GM12878 (cell line): Measurements from ENCODE around the gene DNAJB6. TPM values are rescaled to one million over a fixed set of nuclear protein-coding genes. Genes with fewer than 3 reads are reported as not detected.

Experiments
- ATAC-seq: fragments of 200-7000 bp; cut with Tn5 transposase; 3 replicates; pipeline ENCODE4 v1.9.1; 2020; ENCODE audit warnings: mild to moderate bottlenecking, moderate library complexity
- BruUV-seq: library from RNA; stranded (reverse); fragments of 400-500 nt; replicated peaks from 2 replicates; lab custom pipeline; 2021; lab: Mats Ljungman, UMichigan
- CTCF ChIA-PET: fragments of 300-600 bp; sonication (Branson Sonifier 250); formaldehyde crosslinking; extraction: SDS; loops from one replicate; lab custom pipeline; 2021; ENCODE audit warnings: inconsistent platforms; lab: Yijun Ruan, JAX
- POLR2A ChIA-PET: fragments of 350-600 bp; formaldehyde crosslinking; extraction: SDS; loops from one replicate; lab custom pipeline; 2021; ENCODE audit warnings: inconsistent platforms; lab: Charles Lee
- RAD21 ChIA-PET: fragments of 300-600 bp; sonication (Branson Sonifier 250); formaldehyde crosslinking; loops from one replicate; lab custom pipeline; 2023; ENCODE audit warnings: antibody characterized with exemption; ENCODE audit not compliant: unreplicated experiment; lab: Charles Lee
- SMC1A ChIA-PET: fragments of 300-600 bp; sonication (Branson Sonifier 250); formaldehyde crosslinking; loops from one replicate; lab custom pipeline; 2023; ENCODE audit not compliant: unreplicated experiment, uncharacterized antibody; lab: Charles Lee
- DNase-seq: peaks from one replicate; pipeline ENCODE4 v3.0.0-alpha.2; 2011; ENCODE audit warnings: low read depth, low spot score
- FAIRE-seq: peaks from 3 replicates; lab custom pipeline; 2011; peaks lifted over from hg19 to GRCh38; lab: Jason Lieb, UNC
- H2AFZ ChIP-seq: 2 replicates; pipeline ENCODE4 v1.6.0; 2011; ENCODE audit warnings: low read depth, low read length, control low read depth; ENCODE audit not compliant: control insufficient read depth
- H3K27ac ChIP-seq: 2 replicates; pipeline ENCODE4 v1.5.1; 2011; ENCODE audit warnings: control low read depth; ENCODE audit not compliant: control insufficient read depth, insufficient read depth
- H3K27me3 ChIP-seq, 2 experiments: replicated peaks in 1 of 2; 2 replicates each; pipeline versions ENCODE4 v1.6.0 to v1.6.1; 2011; ENCODE audit warnings: low read length in 1 of 2; ENCODE audit not compliant: control insufficient read depth in 2 of 2, insufficient read depth in 2 of 2
- H3K36me3 ChIP-seq, 2 experiments: 2 replicates each; pipeline ENCODE4 v1.5.1; 2011; ENCODE audit warnings: low read length in 1 of 2; ENCODE audit not compliant: control insufficient read depth in 2 of 2, insufficient read depth in 2 of 2
- H3K4me1 ChIP-seq: 2 replicates; pipeline ENCODE4 v1.6.1; 2011; ENCODE audit warnings: mild to moderate bottlenecking, low read length, moderate library complexity, mixed read lengths; ENCODE audit not compliant: control insufficient read depth, insufficient read depth
- H3K4me2 ChIP-seq: 2 replicates; pipeline ENCODE4 v1.6.0; 2011; ENCODE audit warnings: control low read depth; ENCODE audit not compliant: control insufficient read depth, insufficient read depth
- H3K4me3 ChIP-seq: fragments of 200-600 bp; sonication (generic); 2 replicates; pipeline ENCODE4 v1.5.1; 2016
- H3K79me2 ChIP-seq: 2 replicates; pipeline ENCODE4 v1.6.0; 2011; ENCODE audit warnings: low read length; ENCODE audit not compliant: control insufficient read depth, insufficient read depth
- H3K9ac ChIP-seq: 2 replicates; pipeline ENCODE4 v1.8.0; 2011; ENCODE audit warnings: low read length, control low read depth, mixed read lengths; ENCODE audit not compliant: control insufficient read depth, insufficient read depth
- H3K9me3 ChIP-seq: replicated peaks from 3 replicates; pipeline ENCODE4 v1.5.1; 2011; ENCODE audit warnings: mild to moderate bottlenecking, low read length; ENCODE audit not compliant: control insufficient read depth, insufficient read depth
- H4K20me1 ChIP-seq: 2 replicates; pipeline ENCODE4 v1.6.0; 2011; ENCODE audit not compliant: control insufficient read depth, insufficient read depth
- ATF2 ChIP-seq: IDR thresholded peaks from 2 replicates; pipeline ENCODE4 v1.6.1; 2012; ENCODE audit warnings: low read length, inconsistent platforms
- BCL11A ChIP-seq: IDR thresholded peaks from 2 replicates; pipeline ENCODE4 v1.6.1; 2011; ENCODE audit warnings: low read depth, low read length
- BMI1 ChIP-seq: fragments of 450-650 bp; IDR thresholded peaks from 2 replicates; pipeline ENCODE4 v1.6.1; 2016; ENCODE audit warnings: mild to moderate bottlenecking, moderate library complexity, borderline replicate concordance
- NKRF ChIP-seq: fragments of 450-650 bp; conservative IDR thresholded peaks from 2 replicates; pipeline ENCODE4 v1.6.1; 2017; ENCODE audit warnings: mild to moderate bottlenecking, moderate library complexity
- RUNX3 ChIP-seq: IDR thresholded peaks from 2 replicates; pipeline ENCODE4 v1.6.1; 2012; ENCODE audit warnings: low read length, inconsistent platforms
- WGBS: methylation state at CpG from one replicate; pipeline ENCODE4 v1.1.6; 2016; ENCODE audit warnings: low lambda C conversion rate; ENCODE audit not compliant: insufficient replicate concordance, insufficient coverage; ENCODE audit errors: missing lambda C conversion rate; 5-methylcytosine and 5-hydroxymethylcytosine counted together
- in situ Hi-C: fragments of 300-500 bp; cut with MboI; formaldehyde crosslinking; loops from 9 replicates; pipeline ENCODE4 v1.14.3; 2018; ENCODE audit warnings: mixed read lengths
- intact Hi-C: fragments of 100-400 bp; cut with micrococcal nuclease; formaldehyde crosslinking; loops from one replicate; pipeline ENCODE4 v1.14.2; 2022; ENCODE audit not compliant: unreplicated experiment
- polyA plus RNA-seq, 11 experiments: library from polyadenylated mRNA; depleted of rRNA in 4 of 11; unstranded in 6 of 11; stranded (reverse) in 5 of 11; fragments of >200 nt; fragmentation: Nextera tagmentation in 4 of 11; fragmentation: Illumina TruSeq in 1 of 11; extraction: Ambion mirVana in 4 of 11; extraction: Trizol in 1 of 11; gene quantifications; 1 replicate in 1 of 11; 2 replicates in 10 of 11; pipeline versions ENCODE4 v1.2.1 to v1.2.3, GENCODE V29; 2011 to 2016; ENCODE audit warnings: inconsistent platforms in 2 of 11, missing spikeins in 2 of 11, low read depth in 1 of 11
- total RNA-seq, 4 experiments: library from RNA; depleted of rRNA in 3 of 4; stranded (reverse); fragments of >200 nt in 3 of 4; fragmentation: Illumina TruSeq in 1 of 4; extraction: Trizol in 1 of 4; gene quantifications; 2 replicates each; pipeline versions ENCODE4 v1.2.1 to v1.2.3, GENCODE V29; 2013 to 2021
- TF ChIP-seq, protein P1 (sequence below): fragments of 450-650 bp; IDR thresholded peaks from 2 replicates; pipeline ENCODE4 v1.6.1; 2016; ENCODE audit warnings: mild to moderate bottlenecking, moderate library complexity, borderline replicate concordance

The DNAJB6 gene
- total and polyA plus RNA-seq, 10 of the 15 experiments (the other 5 are each of a cell fraction or from before 2014, with no cell fraction given): 34.5 to 117 (median 53.1) TPM

DNA sequence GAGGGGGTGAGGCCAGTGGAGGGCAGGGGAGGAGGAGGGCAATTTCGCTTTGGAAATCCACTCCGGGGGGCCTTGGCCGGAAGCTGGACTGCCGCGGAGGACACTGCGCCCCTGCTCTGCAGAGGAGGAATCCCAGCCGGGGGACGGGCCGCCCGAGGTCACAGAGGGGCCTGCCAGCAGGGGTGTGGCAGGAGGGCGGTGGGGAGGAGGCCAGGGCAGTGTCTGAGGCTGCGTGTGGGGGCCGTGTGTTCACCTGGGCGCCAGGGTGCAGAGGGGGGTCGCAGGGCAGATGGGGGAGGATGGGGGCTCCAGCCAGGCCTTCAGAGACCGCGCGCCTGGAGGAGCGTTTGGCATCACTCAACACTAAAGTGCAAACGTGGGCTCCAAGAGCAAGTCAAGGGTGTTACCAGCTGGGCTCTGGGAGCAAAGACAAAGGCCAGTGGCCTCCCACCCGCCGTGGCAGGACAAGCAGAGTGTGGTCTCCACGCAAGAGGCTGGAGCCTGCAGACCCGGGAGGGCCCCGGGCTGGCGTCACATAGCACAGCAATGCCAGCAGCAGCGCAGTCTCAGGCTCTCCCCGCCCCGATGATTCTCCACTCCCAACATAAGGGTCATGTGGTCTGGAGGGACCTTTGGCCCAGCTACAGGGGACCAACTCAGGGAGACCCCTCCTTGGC is 45.3 kb upstream of the DNAJB6 start:
- in situ Hi-C loops: no loop called here
- no peak for TF ChIP-seq BMI1
- TF ChIP-seq, protein P1, sequence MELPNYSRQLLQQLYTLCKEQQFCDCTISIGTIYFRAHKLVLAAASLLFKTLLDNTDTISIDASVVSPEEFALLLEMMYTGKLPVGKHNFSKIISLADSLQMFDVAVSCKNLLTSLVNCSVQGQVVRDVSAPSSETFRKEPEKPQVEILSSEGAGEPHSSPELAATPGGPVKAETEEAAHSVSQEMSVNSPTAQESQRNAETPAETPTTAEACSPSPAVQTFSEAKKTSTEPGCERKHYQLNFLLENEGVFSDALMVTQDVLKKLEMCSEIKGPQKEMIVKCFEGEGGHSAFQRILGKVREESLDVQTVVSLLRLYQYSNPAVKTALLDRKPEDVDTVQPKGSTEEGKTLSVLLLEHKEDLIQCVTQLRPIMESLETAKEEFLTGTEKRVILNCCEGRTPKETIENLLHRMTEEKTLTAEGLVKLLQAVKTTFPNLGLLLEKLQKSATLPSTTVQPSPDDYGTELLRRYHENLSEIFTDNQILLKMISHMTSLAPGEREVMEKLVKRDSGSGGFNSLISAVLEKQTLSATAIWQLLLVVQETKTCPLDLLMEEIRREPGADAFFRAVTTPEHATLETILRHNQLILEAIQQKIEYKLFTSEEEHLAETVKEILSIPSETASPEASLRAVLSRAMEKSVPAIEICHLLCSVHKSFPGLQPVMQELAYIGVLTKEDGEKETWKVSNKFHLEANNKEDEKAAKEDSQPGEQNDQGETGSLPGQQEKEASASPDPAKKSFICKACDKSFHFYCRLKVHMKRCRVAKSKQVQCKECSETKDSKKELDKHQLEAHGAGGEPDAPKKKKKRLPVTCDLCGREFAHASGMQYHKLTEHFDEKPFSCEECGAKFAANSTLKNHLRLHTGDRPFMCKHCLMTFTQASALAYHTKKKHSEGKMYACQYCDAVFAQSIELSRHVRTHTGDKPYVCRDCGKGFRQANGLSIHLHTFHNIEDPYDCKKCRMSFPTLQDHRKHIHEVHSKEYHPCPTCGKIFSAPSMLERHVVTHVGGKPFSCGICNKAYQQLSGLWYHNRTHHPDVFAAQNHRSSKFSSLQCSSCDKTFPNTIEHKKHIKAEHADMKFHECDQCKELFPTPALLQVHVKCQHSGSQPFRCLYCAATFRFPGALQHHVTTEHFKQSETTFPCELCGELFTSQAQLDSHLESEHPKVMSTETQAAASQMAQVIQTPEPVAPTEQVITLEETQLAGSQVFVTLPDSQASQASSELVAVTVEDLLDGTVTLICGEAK: no peak
- TF ChIP-seq NKRF: no peak
- TF ChIP-seq RUNX3: no peak
- no peak for TF ChIP-seq BCL11A
- TF ChIP-seq ATF2: no peak
- ChIA-PET SMC1A (no interaction called here), RAD21 (no interaction called here), CTCF (no interaction called here), POLR2A (no interaction called here)
- no peak overlapping the region for H3K9ac ChIP-seq
- no peaks in the 10 kb centered on the region for H3K27me3 ChIP-seq
- ATAC-seq (no peak), DNase-seq (no peak), FAIRE-seq (no peak)
- intact Hi-C loops: no loop called here
- no peak overlapping the region for H3K4me3 ChIP-seq
- BruUV-seq: no TSS peak
- no peak overlapping the region for H3K27ac ChIP-seq
- H3K79me2 ChIP-seq: no peaks in the 10 kb centered on the region
- 75% methylated on average over 10 of the region's 29 CpGs for WGBS
- H2AFZ ChIP-seq: no peak overlapping the region
- no peak overlapping the region for H3K4me2 ChIP-seq
- H4K20me1 ChIP-seq: no peaks in the 10 kb centered on the region
- no peaks in the 10 kb centered on the region for H3K36me3 ChIP-seq
- no peaks in the 10 kb centered on the region; the same call in 2 of the 3 replicates for H3K9me3 ChIP-seq
- H3K4me1 ChIP-seq: no peaks in the 10 kb centered on the region
